Left lung (tissue), 10 donors: Measurements from ENCODE around the gene TLE6. TPM values are rescaled to one million over a fixed set of nuclear protein-coding genes. Genes with fewer than 3 reads are reported as not detected.
"Not testable (repeated sequence)": the region's sequence is repeated elsewhere in the genome, so short reads cannot be mapped to it uniquely, and the experiment has no call there.

Experiments
- ATAC-seq: fragments of 200-7000 bp; cut with Tn5 transposase; one replicate; pipeline ENCODE4 v1.9.1; 2020; ENCODE audit warnings: moderate library complexity
- DNase-seq, 4 donors: peaks; one replicate each; pipeline ENCODE4 v3.0.0-alpha.2; 2013 to 2020
- H3K27ac ChIP-seq, 2 donors: fragments of 200-600 bp; sonication (generic) in 1 of 2; one replicate each; pipeline versions ENCODE4 v1.5.0 to v1.8.0; 2020 to 2021
- H3K27me3 ChIP-seq, 2 donors: fragments of 200-600 bp; sonication (generic) in 1 of 2; one replicate each; pipeline versions ENCODE4 v1.5.0 to v1.8.0; 2020 to 2021
- H3K36me3 ChIP-seq, 2 donors: fragments of 200-600 bp; sonication (generic) in 1 of 2; one replicate each; pipeline versions ENCODE4 v1.5.0 to v1.8.0; 2020 to 2021
- H3K4me1 ChIP-seq, 2 donors: fragments of 200-600 bp; one replicate each; pipeline ENCODE4 v1.8.0; 2021
- H3K4me3 ChIP-seq, 2 donors: fragments of 200-600 bp; sonication (generic) in 1 of 2; one replicate each; pipeline versions ENCODE4 v1.5.0 to v1.8.0; 2020 to 2021; ENCODE audit warnings: mild to moderate bottlenecking in 1 of 2
- H3K9me3 ChIP-seq, 2 donors: fragments of 200-600 bp; sonication (generic) in 1 of 2; one replicate each; pipeline versions ENCODE4 v1.5.0 to v1.8.0; 2020 to 2021
- CTCF ChIP-seq, 2 donors: fragments of 200-600 bp; sonication (generic) in 1 of 2; IDR thresholded peaks; one replicate each; pipeline versions ENCODE4 v1.5.0 to v1.8.0; 2021; ENCODE audit warnings: antibody characterized with exemption in 2 of 2
- intact Hi-C, 2 donors: fragments of 100-400 bp; cut with DNase I; formaldehyde crosslinking; loops; one replicate each; pipeline versions ENCODE4 v1.11.2 to v1.14.2; 2022
- polyA plus RNA-seq, 6 donors: library from polyadenylated mRNA; unstranded; fragments of 120-200 nt; gene quantifications; one replicate each; pipeline ENCODE4 v1.2.1, GENCODE V29; 2013; ENCODE audit not compliant: insufficient read length in 6 of 6
- total RNA-seq, 2 donors: library from RNA; stranded (reverse); fragmentation: NEBNext Ultra II Directional; extraction: Animal tissue kit (Norgen Biotek cat#: 25700); gene quantifications; one replicate each; pipeline ENCODE4 v1.2.1, GENCODE V29; 2021
- donor health status: DM: no; HTN: yes; CAD: no.
- donor health status: DM: no; HTN: no; CAD: no.

Gene TLE6
- total and polyA plus RNA-seq, 8 donors = 3.3 to 16.0 (median 10.5) TPM

DNA sequence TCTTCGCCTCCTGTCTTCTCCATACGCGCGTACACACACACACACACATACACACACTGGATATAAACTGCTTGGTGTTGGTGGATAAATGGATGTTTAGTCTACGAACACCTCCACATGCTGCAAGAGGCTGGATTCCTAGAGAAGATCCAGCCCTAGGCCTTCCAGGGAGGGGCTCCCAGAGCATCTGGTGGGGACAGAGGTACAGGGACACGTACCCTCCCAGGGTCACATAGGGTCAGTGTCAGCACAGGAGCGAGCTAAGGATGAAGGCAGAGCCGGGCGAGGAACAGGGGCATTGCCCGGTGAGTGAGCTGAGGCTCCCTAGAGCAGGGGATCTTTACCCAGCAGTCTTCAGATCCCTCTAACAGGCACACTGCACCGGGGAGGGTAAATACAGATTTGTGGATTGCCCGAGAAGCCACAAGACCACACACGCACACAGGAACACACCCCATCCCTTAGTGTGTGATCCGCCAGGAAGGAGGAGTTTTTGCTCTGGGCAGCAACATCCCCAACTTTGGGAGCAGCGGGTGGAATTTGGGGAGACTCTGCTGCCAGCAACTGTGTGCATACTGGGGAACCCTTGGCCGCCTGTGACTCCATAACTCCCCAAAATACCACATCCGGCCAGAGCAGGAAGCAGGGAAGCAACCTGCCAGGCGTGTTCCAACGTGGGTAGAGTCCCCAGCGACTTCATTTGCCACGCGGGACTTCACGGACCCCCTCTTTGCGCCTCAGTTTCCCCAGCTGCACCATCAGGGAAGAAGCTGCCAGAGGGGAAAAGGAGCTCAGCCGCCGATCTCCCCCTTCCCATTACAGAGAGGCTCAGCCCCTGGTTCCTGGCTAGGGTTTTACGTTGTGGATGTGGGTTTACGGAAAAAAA lies 57.5 kb downstream of the TLE6 start:
- peak overlapping the region; percentile 35 to 51 for H3K4me3 ChIP-seq
- H3K27me3 ChIP-seq = peaks cover 0 to 26% of the 10 kb centered on the region in 2 donors
- DNase-seq (peak in 3 of 4 donors; percentile 58 to 78 (median 69)), ATAC-seq (peak; percentile 8)
- no peaks in the 10 kb centered on the region for H3K9me3 ChIP-seq
- TF ChIP-seq CTCF (IDR thresholded peaks at IDR 0.05) = no peak
- H3K36me3 ChIP-seq = no peaks in the 10 kb centered on the region
- intact Hi-C loops = no loop called here
- peaks cover 8 to 21% of the 10 kb centered on the region in 2 donors for H3K4me1 ChIP-seq
- H3K27ac ChIP-seq = peak overlapping the region; percentile 81 to 90

DNA sequence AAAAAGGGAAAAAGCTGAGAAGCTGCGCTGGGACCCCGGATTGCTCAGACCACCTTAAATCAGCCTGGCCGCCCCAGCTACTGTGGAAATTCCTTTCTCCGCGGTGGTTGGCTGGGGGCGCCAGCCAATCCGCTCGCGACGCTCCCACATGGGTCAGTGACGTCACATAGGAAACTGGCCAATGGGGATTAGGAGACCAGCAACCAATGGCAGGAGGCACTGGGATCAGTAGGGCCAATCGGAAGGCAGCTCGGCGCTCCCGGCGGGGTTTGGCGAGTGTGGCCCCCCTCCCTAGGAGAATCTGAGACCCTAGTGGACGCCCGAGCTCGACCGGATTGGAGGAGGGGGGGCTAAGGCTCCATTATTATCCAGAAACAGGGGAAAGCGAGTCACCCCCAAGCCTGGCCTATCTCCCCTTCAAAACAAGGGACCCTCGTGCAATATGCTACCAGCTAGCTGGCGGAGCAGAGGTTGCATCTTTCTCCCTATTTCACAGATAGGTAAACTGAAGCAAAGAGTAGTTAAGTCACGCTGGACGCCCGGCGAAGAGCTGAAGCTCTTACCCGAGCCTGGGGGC lies 58.3 kb downstream of the TLE6 start:
- no peaks in the 10 kb centered on the region for H3K36me3 ChIP-seq
- no peak for TF ChIP-seq CTCF (IDR thresholded peaks at IDR 0.05)
- H3K9me3 ChIP-seq = no peaks in the 10 kb centered on the region
- DNase-seq (peak; percentile 91 to 100 (median 99)), ATAC-seq (peak; percentile 95)
- peaks cover 8 to 21% of the 10 kb centered on the region in 2 donors for H3K4me1 ChIP-seq
- peak overlapping the region; percentile 90 for H3K27ac ChIP-seq
- intact Hi-C loops = no loop called here
- H3K4me3 ChIP-seq = peak overlapping the region; percentile 50 to 51
- H3K27me3 ChIP-seq = peaks cover 0 to 19% of the 10 kb centered on the region in 2 donors

GRCh38 chr19:3036119-3036976 lies 59.0 kb downstream of the TLE6 start:
- Histone ChIP-seq H3K4me1 (peaks cover 8 to 21% of the 10 kb centered on the region in 2 donors), H3K36me3 (no peaks in the 10 kb centered on the region), H3K4me3 (peak overlapping the region; percentile 50 to 51), H3K27me3 (peaks cover 0 to 18% of the 10 kb centered on the region in 2 donors), H3K27ac (peak overlapping the region; percentile 90), H3K9me3 (no peaks in the 10 kb centered on the region)
- ATAC-seq (peak; percentile 88), DNase-seq (peak; percentile 94 to 97 (median 96))
- no peak for TF ChIP-seq CTCF (IDR thresholded peaks at IDR 0.05)
- intact Hi-C loops = no loop called here

- Histone ChIP-seq H3K4me1 (peaks cover 8 to 21% of the 10 kb centered on the region in 2 donors), H3K27me3 (peaks cover 0 to 17% of the 10 kb centered on the region in 2 donors), H3K4me3 (peak overlapping the region; percentile 50 to 51), H3K27ac (peak overlapping the region; percentile 90)
- DNase-seq, intact Hi-C loops, H3K36me3 ChIP-seq, ATAC-seq, H3K9me3 ChIP-seq: not testable (repeated sequence)
These were observed 59.7 kb downstream of the TLE6 start for GRCh38 chr19:3036977-3037544.

DNA sequence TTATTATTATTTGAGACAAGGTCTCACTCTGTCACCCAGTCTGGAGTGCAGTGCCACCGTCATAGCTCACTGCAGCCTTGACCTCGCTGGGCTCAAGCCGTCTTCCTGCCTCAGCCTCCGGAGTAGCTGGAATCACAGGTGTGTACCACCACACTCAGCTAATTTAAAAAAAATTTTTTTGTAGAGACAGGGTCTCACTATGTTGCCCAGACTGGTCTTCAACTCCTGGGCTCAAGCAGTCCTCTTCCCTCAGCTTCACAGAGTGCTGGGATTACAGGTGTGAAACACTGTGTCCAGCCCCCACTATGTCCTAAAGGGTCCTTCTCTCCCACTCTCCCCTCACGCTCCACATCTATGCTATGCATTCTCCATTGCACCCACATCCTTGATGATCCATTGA lies 60.9 kb downstream of the TLE6 start:
- H3K4me3 ChIP-seq = no peak overlapping the region
- no peak for ATAC-seq
- no peak for TF ChIP-seq CTCF (IDR thresholded peaks at IDR 0.05)
- peaks cover 0 to 18% of the 10 kb centered on the region in 2 donors for H3K27me3 ChIP-seq
- no peak for DNase-seq
- no peak overlapping the region for H3K27ac ChIP-seq
- H3K4me1 ChIP-seq = peaks cover 8 to 27% of the 10 kb centered on the region in 2 donors
- no peaks in the 10 kb centered on the region for H3K9me3 ChIP-seq
- intact Hi-C loops = no loop called here
- H3K36me3 ChIP-seq = no peaks in the 10 kb centered on the region
